OCI-LY7 (cell line): ENCODE results near the gene IL1RAPL1. TPM values are rescaled to one million over a fixed set of nuclear protein-coding genes. Genes with fewer than 3 reads are reported as not detected.
A peak's percentile ranks its signal among the peaks of the same experiment; 100 is the strongest.

Experiments
- BruUV-seq: library from RNA; stranded (reverse); fragments of 400-500 nt; replicated peaks from 2 replicates; lab custom pipeline; 2021; lab: Mats Ljungman, UMichigan
- CTCF ChIA-PET: fragments of 300-600 bp; sonication (Branson Sonifier 250); formaldehyde crosslinking; loops from one replicate; lab custom pipeline; 2022; ENCODE audit warnings: antibody characterized with exemption; ENCODE audit not compliant: unreplicated experiment; lab: Charles Lee
- POLR2A ChIA-PET: fragments of 300-600 bp; sonication (Branson Sonifier 250); formaldehyde crosslinking; loops from one replicate; lab custom pipeline; 2022; ENCODE audit warnings: antibody characterized with exemption; lab: Charles Lee
- DNase-seq: peaks from one replicate; pipeline ENCODE4 v3.0.0-alpha.2; 2015; ENCODE audit warnings: low spot score
- H2AFZ ChIP-seq: fragments of 200-600 bp; sonication (generic), shearing (Covaris generic); 2 replicates; pipeline ENCODE4 v1.6.1; 2014; ENCODE audit warnings: mild to moderate bottlenecking, antibody characterized with exemption, low read length, moderate library complexity
- H3K27ac ChIP-seq: fragments of 200-600 bp; sonication (generic); 2 replicates; pipeline ENCODE4 v1.5.1; 2014; ENCODE audit warnings: mixed run types, low read depth, mild to moderate bottlenecking, moderate library complexity, low read length, inconsistent platforms; ENCODE audit not compliant: poor library complexity, severe bottlenecking
- H3K36me3 ChIP-seq: fragments of 200-600 bp; sonication (generic); 2 replicates; pipeline ENCODE4 v1.6.1; 2014; ENCODE audit warnings: mild to moderate bottlenecking, antibody characterized with exemption, low read length, moderate library complexity, mixed read lengths; ENCODE audit not compliant: insufficient read depth
- H3K4me1 ChIP-seq: fragments of 200-600 bp; sonication (generic); 2 replicates; pipeline ENCODE4 v1.5.1; 2014; ENCODE audit warnings: mild to moderate bottlenecking, low read length; ENCODE audit not compliant: insufficient read depth, poor library complexity, severe bottlenecking
- H3K4me2 ChIP-seq: fragments of 200-600 bp; sonication (generic); 2 replicates; pipeline ENCODE4 v1.6.1; 2014; ENCODE audit warnings: mild to moderate bottlenecking, low read length
- H3K4me3 ChIP-seq: fragments of 200-600 bp; sonication (generic); 2 replicates; pipeline ENCODE4 v1.5.1; 2014; ENCODE audit warnings: mild to moderate bottlenecking, low read depth, low read length; ENCODE audit not compliant: poor library complexity, severe bottlenecking
- H3K79me2 ChIP-seq: fragments of 200-600 bp; sonication (generic); 2 replicates; pipeline ENCODE4 v1.6.1; 2016; ENCODE audit warnings: low read depth, mild to moderate bottlenecking, low read length, moderate library complexity, mixed read lengths; ENCODE audit not compliant: insufficient read depth
- H3K9me2 ChIP-seq: fragments of 200-600 bp; sonication (generic); 2 replicates; pipeline ENCODE4 v1.6.1; 2016; ENCODE audit warnings: mild to moderate bottlenecking, low read length, mixed read lengths; ENCODE audit not compliant: insufficient read depth
- H3K9me3 ChIP-seq: fragments of 200-600 bp; sonication (generic); 2 replicates; pipeline ENCODE4 v1.6.1; 2014; ENCODE audit warnings: mild to moderate bottlenecking, mixed run types, low read length, mixed read lengths
- H4K20me1 ChIP-seq: fragments of 200-600 bp; sonication (generic); 2 replicates; pipeline ENCODE4 v1.6.1; 2014; ENCODE audit warnings: mild to moderate bottlenecking, antibody characterized with exemption, low read length, moderate library complexity, mixed read lengths; ENCODE audit not compliant: insufficient read depth
- EZH2phosphoT487 ChIP-seq: fragments of 200-600 bp; sonication (generic); IDR thresholded peaks from 2 replicates; pipeline ENCODE4 v1.6.1; 2018; ENCODE audit warnings: low read depth, borderline replicate concordance, mild to moderate bottlenecking, mixed run types, antibody characterized with exemption, low read length, moderate library complexity, mixed read lengths
- intact Hi-C: fragments of 100-400 bp; cut with micrococcal nuclease; formaldehyde crosslinking; loops from one replicate; pipeline ENCODE4 v1.10.0; 2022; ENCODE audit not compliant: unreplicated experiment
- total RNA-seq, 2 experiments: library from RNA; depleted of rRNA in 1 of 2; stranded (reverse); fragments of >200 nt in 1 of 2; shearing (Covaris generic) in 1 of 2; gene quantifications; 2 replicates each; pipeline ENCODE4 v1.2.3, GENCODE V29; 2014 to 2022
- TF ChIP-seq, protein P1 (sequence below): fragments of 200-600 bp; sonication (generic); conservative IDR thresholded peaks from 2 replicates; pipeline ENCODE4 v1.5.1; 2014; ENCODE audit warnings: mild to moderate bottlenecking, antibody characterized with exemption, low read length, moderate library complexity, mixed read lengths

The IL1RAPL1 gene
- total RNA-seq, 2 experiments from 2014 or later: not detected

DNA sequence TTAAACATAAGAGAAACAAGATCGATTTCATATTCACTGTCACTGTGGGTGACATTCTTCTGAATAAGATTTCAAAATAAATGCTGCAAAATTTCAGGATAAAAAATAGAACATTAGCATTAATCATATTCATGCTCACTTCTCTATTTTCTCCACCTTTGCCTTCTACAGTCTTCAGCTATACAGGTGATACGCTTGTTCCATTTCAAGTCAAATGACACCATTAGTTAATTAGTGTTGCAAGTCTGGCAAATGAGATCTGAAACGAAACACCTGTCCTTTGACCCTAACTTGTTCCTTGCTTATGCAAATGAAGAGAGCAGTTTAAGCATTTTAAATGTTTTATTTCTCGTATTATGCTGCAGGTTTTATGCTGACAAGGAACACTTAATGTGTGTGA, 960.6 kb downstream of the IL1RAPL1 start:
- no TSS peak for BruUV-seq
- no peaks in the 10 kb centered on the region for H3K9me2 ChIP-seq
- no peak for DNase-seq
- CTCF ChIA-PET: no interaction called here
- no peak overlapping the region for H3K4me2 ChIP-seq
- intact Hi-C loops: no loop called here
- POLR2A ChIA-PET: no interaction called here
- no peaks in the 10 kb centered on the region for H3K79me2 ChIP-seq
- no peak overlapping the region for H2AFZ ChIP-seq
- H3K36me3 ChIP-seq: no peaks in the 10 kb centered on the region
- TF ChIP-seq, protein P1, sequence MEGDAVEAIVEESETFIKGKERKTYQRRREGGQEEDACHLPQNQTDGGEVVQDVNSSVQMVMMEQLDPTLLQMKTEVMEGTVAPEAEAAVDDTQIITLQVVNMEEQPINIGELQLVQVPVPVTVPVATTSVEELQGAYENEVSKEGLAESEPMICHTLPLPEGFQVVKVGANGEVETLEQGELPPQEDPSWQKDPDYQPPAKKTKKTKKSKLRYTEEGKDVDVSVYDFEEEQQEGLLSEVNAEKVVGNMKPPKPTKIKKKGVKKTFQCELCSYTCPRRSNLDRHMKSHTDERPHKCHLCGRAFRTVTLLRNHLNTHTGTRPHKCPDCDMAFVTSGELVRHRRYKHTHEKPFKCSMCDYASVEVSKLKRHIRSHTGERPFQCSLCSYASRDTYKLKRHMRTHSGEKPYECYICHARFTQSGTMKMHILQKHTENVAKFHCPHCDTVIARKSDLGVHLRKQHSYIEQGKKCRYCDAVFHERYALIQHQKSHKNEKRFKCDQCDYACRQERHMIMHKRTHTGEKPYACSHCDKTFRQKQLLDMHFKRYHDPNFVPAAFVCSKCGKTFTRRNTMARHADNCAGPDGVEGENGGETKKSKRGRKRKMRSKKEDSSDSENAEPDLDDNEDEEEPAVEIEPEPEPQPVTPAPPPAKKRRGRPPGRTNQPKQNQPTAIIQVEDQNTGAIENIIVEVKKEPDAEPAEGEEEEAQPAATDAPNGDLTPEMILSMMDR: no peak
- TF ChIP-seq EZH2phosphoT487: no peak
- no peak overlapping the region for H3K27ac ChIP-seq
- no peaks in the 10 kb centered on the region for H4K20me1 ChIP-seq
- no peak overlapping the region for H3K4me3 ChIP-seq
- no peaks in the 10 kb centered on the region for H3K9me3 ChIP-seq
- no peaks in the 10 kb centered on the region for H3K4me1 ChIP-seq

DNA sequence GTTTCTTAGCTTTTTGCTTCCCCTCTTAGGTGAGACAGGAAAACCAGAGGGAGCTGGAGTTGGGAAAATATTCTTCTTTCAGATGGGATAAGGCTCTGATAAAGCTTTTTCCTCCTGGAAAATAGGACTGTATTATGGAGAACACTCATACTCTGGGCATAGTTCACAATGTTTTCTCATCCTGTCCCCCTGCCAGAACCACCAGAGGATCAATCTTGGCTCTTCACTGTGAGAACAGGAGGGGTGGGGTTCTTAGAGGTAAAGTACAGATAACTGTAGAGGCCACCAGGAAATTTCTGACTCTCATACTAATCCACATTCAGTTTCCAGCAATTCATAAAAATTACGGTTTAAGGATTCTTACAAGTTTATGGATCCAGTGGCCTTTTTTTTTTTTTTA, 966.3 kb downstream of the IL1RAPL1 start:
- Histone ChIP-seq H3K4me3 (no peak overlapping the region), H3K27ac (no peak overlapping the region), H3K9me2 (no peaks in the 10 kb centered on the region), H3K79me2 (no peaks in the 10 kb centered on the region), H3K4me1 (no peaks in the 10 kb centered on the region), H3K4me2 (no peak overlapping the region), H3K9me3 (no peaks in the 10 kb centered on the region), H4K20me1 (no peaks in the 10 kb centered on the region), H2AFZ (no peak overlapping the region), H3K36me3 (no peaks in the 10 kb centered on the region)
- ChIA-PET POLR2A (interaction anchor here (0.7 kb wide), 2 partner anchors 32 to 1548 kb away, joined by 5 to 6 read pairs; no protein-coding TSS in a partner anchor), CTCF (no interaction called here)
- TF ChIP-seq EZH2phosphoT487: no peak
- TF ChIP-seq, protein P1: no peak
- intact Hi-C loops: no loop called here
- DNase-seq: no peak
- BruUV-seq: no TSS peak

DNA sequence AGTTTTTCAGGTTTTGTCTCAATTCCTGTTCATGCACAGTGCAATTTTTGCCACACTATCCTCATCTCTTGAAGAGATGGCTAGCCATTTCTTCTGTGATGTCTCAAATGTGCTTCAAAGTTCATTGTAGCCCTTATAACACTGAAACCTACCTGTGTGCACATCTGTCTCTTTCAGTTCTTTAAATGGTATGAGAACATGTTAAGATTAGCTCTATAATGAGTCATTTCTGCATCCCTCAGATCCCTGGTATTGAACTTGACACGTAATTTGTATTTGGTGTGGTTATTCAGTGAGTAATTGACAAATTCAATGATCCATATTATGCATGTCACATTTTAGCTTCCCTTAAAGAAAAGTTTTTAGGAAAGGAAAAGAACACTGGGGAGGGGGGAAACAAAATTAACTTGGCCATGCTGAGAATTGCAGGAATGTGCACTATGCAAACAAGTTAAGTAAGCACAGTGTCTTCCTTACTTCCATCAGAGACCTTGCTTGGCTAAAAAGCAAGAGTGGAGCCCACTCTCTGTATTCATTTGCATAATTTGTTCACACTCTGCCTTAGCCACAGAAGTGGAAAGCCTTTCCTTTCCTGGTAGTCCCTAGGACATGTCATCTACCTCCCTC, 968.3 kb downstream of the IL1RAPL1 start:
- Histone ChIP-seq H3K9me3 (no peaks in the 10 kb centered on the region), H3K27ac (peak overlapping the region; percentile 30), H3K4me2 (peak overlapping the region; percentile 5; the same call in 1 of the 2 replicates), H3K4me1 (no peaks in the 10 kb centered on the region), H3K4me3 (no peak overlapping the region), H3K9me2 (no peaks in the 10 kb centered on the region), H3K79me2 (no peaks in the 10 kb centered on the region), H3K36me3 (no peaks in the 10 kb centered on the region), H2AFZ (no peak overlapping the region), H4K20me1 (no peaks in the 10 kb centered on the region)
- intact Hi-C loops: no loop called here
- CTCF ChIA-PET: no interaction called here
- no peak for TF ChIP-seq EZH2phosphoT487
- TF ChIP-seq, protein P1: no peak
- peak; percentile 2 for DNase-seq
- POLR2A ChIA-PET: interaction anchor here (0.6 kb wide), 1 partner anchor 9 kb away, joined by 3 read pairs; no protein-coding TSS in a partner anchor
- BruUV-seq: no TSS peak
